Vagina (tissue), 2 donors: ENCODE results near the gene DLEC1. TPM values are rescaled to one million over a fixed set of nuclear protein-coding genes. Genes with fewer than 3 reads are reported as not detected.

Experiments used
- DNase-seq, 2 donors: peaks; one replicate each; pipeline ENCODE4 v3.0.0-alpha.2; 2017; ENCODE audit errors: extremely low spot score in 2 of 2
- H3K27ac ChIP-seq: fragments of 200-600 bp; sonication (generic); one replicate; pipeline ENCODE4 v1.5.1; 2019
- H3K27me3 ChIP-seq: fragments of 200-600 bp; sonication (generic); one replicate; pipeline ENCODE4 v1.5.1; 2019
- H3K36me3 ChIP-seq, 2 donors: fragments of 200-600 bp; sonication (generic); one replicate each; pipeline ENCODE4 v1.5.1; 2017 to 2019
- H3K4me1 ChIP-seq: fragments of 200-600 bp; sonication (generic); one replicate; pipeline ENCODE4 v1.5.1; 2019
- H3K4me3 ChIP-seq, 2 donors: fragments of 200-600 bp; sonication (generic); 1 replicate in 1 of 2; 2 replicates in 1 of 2; pipeline ENCODE4 v1.5.1; 2016 to 2019
- H3K9me3 ChIP-seq: fragments of 200-600 bp; sonication (generic); one replicate; pipeline ENCODE4 v1.5.1; 2019
- POLR2A ChIP-seq, 2 donors: fragments of 450-650 bp; IDR thresholded peaks; one replicate each; pipeline ENCODE4 v1.6.1; 2017; ENCODE audit warnings: antibody characterized with exemption in 2 of 2, mild to moderate bottlenecking in 2 of 2, moderate library complexity in 2 of 2
- POLR2AphosphoS5 ChIP-seq, 2 donors: sonication (generic); formaldehyde crosslinking; IDR thresholded peaks; one replicate each; pipeline ENCODE4 v1.9.0; 2017; ENCODE audit warnings: antibody characterized with exemption in 2 of 2, mild to moderate bottlenecking in 2 of 2, low read depth in 1 of 2; ENCODE audit not compliant: insufficient read depth in 1 of 2
- intact Hi-C: fragments of 100-400 bp; cut with DNase I; formaldehyde crosslinking; loops from one replicate; pipeline ENCODE4 v1.15.1; 2023
- total RNA-seq: library from RNA; depleted of rRNA; stranded (reverse); fragments of >200 nt; gene quantifications from one replicate; pipeline ENCODE4 v1.2.3, GENCODE V29; 2016
- TF ChIP-seq, protein P1 (sequence below), 3 experiments: fragments of 450-650 bp in 2 of 3; fragments of 200-600 bp in 1 of 3; sonication (generic) in 1 of 3; IDR thresholded peaks; one replicate each; pipeline ENCODE4 v1.5.1; 2017 to 2019; ENCODE audit warnings: antibody characterized with exemption in 3 of 3, mild to moderate bottlenecking in 2 of 3, moderate library complexity in 2 of 3

DLEC1 gene
- total RNA-seq, 1 donor from 2014 or later: 0.25 TPM

DNA sequence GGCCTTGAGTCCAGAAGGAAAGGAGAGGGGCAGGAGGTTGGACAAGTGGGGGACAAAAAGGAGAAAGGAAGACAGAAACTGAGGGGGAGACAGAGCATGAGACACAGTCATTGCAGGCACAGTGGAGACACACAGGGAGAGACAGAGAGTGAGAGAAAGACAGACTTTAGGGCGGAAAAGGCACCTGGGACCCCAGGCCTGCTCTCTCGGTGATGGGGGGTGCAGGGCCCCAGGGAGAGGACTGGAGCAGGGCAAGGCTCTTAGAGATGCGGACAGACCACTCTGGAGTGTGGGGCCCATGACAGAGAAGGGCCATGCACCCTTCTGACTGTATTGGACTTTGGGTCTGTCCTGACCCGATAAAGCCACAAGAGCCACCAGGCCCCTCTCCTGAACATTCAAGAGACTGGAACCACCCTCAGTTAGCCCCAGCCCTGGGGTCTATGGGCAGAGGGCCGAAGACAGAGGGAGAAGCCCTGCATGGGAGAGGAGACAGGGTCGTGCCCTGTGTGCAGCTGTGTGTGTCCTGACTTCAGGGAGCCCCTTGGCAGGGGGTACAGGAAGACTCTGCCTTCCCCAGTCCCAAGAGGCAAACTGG lies 22.1 kb upstream of the DLEC1 start:
- Histone ChIP-seq H3K27me3 (no peaks in the 10 kb centered on the region), H3K9me3 (no peaks in the 10 kb centered on the region), H3K4me3 (no peak overlapping the region), H3K4me1 (no peaks in the 10 kb centered on the region), H3K36me3 (peaks cover 0 to 47% of the 10 kb centered on the region in 2 donors), H3K27ac (no peak overlapping the region)
- TF ChIP-seq POLR2A (IDR thresholded peaks at IDR 0.05) (no peak), POLR2AphosphoS5 (IDR thresholded peaks at IDR 0.05; ENCODE audit: insufficient read depth in 1 of 2, low read depth in 1 of 2) (no peak)
- TF ChIP-seq, protein P1, sequence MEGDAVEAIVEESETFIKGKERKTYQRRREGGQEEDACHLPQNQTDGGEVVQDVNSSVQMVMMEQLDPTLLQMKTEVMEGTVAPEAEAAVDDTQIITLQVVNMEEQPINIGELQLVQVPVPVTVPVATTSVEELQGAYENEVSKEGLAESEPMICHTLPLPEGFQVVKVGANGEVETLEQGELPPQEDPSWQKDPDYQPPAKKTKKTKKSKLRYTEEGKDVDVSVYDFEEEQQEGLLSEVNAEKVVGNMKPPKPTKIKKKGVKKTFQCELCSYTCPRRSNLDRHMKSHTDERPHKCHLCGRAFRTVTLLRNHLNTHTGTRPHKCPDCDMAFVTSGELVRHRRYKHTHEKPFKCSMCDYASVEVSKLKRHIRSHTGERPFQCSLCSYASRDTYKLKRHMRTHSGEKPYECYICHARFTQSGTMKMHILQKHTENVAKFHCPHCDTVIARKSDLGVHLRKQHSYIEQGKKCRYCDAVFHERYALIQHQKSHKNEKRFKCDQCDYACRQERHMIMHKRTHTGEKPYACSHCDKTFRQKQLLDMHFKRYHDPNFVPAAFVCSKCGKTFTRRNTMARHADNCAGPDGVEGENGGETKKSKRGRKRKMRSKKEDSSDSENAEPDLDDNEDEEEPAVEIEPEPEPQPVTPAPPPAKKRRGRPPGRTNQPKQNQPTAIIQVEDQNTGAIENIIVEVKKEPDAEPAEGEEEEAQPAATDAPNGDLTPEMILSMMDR (IDR thresholded peaks at IDR 0.05): no peak
- intact Hi-C loops: no loop called here
- DNase-seq: no peak

DNA sequence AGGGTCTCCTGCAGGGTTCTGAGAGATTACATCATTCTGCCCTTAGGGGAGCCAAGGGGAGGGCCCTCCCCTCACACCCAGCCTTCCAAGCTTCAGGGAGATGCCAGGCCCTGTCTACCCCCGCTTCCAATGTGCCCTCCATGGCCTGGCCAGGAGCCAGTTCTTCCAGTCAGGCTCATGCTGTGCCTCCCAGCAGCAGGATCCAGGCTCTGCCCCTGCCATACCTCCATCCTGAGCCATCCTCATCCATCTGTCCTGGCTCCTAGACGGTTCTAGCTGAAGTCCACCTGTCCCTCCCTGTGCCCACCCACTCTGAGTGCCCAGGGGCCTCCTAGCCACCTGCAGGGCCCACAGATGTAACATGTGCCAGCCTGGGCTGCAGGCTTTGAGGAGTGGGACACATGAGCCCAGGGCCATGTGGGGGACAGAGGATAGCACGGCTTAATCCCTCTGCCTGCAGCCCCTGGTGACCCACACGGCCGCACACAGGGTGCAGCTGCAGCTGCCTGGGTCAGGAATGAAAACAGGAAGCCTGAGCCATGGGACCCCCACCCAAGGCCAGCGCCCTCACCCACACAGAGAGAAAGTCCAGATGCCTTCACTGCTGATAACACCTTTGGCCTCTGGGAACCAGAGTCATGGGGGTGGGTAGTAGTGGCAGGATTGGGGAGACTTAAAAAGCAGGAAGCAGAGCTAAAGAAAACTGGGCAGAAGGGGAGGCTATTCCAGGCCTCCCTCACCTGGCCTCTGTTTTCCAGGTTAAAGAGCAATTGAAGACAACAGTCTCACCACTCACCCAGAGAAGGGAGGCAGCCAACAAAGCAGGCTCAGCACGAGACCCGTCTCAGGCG lies 21.3 kb upstream of the DLEC1 start:
- intact Hi-C loops: no loop called here
- TF ChIP-seq, protein P1 (IDR thresholded peaks at IDR 0.05): no peak
- no peak for TF ChIP-seq POLR2A (IDR thresholded peaks at IDR 0.05)
- no peaks in the 10 kb centered on the region for H3K9me3 ChIP-seq
- H3K4me3 ChIP-seq: no peak overlapping the region
- H3K4me1 ChIP-seq: peaks cover 5% of the 10 kb centered on the region
- H3K36me3 ChIP-seq: peaks cover 0 to 47% of the 10 kb centered on the region in 2 donors
- no peak overlapping the region for H3K27ac ChIP-seq
- DNase-seq: no peak
- no peaks in the 10 kb centered on the region for H3K27me3 ChIP-seq

DNA sequence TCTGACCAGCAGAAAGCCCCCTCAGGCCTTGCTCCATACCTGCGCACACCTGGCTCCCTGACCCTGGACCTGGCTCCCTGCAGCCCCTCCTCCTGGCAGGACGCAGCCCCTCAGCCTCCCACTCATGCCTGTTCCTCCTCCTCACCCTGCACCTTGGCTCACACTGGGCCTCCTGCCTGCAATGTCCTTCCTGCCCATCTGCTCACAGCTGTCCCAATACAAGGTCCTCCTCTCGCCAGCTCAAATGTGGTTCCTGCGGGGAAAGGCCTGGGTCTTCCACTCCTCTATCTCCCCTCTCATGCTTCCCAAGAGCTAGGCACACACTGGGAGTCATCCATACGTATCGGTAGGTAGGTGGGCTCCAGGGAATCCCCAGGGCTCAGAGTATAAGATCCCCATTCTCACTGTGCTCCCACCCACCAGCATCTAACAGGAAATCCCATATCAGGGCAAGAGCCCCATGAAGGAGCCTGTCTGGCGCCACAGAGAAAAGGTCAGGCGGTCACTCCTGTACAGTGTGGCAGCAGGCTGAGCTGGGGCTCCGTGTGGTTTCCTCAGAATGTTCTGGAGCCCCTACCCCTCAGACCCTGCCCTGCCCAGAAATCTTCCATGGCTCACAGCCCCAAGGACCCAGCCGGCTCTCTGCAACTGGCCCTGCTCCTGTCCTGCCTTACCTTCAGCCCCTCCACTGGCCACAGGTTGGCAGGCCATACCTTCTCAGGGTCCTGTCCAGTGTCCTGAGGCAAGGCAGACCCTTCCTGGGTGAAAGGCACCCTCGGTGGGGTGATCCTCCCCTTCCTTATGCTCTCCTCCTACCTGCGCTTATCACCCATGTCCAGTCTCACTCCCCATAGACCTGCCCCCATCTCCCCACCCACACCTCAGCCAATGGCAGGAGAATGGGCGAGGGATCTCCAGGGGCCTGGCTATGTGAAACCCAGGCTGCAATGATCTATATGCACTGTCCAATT lies 20.4 kb upstream of the DLEC1 start:
- H3K4me1 ChIP-seq: peaks cover 14% of the 10 kb centered on the region
- H3K27me3 ChIP-seq: no peaks in the 10 kb centered on the region
- intact Hi-C loops: no loop called here
- TF ChIP-seq POLR2A (IDR thresholded peaks at IDR 0.05) (no peak), POLR2AphosphoS5 (IDR thresholded peaks at IDR 0.05; ENCODE audit: insufficient read depth in 1 of 2, low read depth in 1 of 2) (no peak)
- TF ChIP-seq, protein P1 (IDR thresholded peaks at IDR 0.05): no peak
- DNase-seq: no peak
- H3K36me3 ChIP-seq: peaks cover 0 to 44% of the 10 kb centered on the region in 2 donors
- H3K27ac ChIP-seq: no peak overlapping the region
- H3K9me3 ChIP-seq: no peaks in the 10 kb centered on the region
- H3K4me3 ChIP-seq: no peak overlapping the region

DNA sequence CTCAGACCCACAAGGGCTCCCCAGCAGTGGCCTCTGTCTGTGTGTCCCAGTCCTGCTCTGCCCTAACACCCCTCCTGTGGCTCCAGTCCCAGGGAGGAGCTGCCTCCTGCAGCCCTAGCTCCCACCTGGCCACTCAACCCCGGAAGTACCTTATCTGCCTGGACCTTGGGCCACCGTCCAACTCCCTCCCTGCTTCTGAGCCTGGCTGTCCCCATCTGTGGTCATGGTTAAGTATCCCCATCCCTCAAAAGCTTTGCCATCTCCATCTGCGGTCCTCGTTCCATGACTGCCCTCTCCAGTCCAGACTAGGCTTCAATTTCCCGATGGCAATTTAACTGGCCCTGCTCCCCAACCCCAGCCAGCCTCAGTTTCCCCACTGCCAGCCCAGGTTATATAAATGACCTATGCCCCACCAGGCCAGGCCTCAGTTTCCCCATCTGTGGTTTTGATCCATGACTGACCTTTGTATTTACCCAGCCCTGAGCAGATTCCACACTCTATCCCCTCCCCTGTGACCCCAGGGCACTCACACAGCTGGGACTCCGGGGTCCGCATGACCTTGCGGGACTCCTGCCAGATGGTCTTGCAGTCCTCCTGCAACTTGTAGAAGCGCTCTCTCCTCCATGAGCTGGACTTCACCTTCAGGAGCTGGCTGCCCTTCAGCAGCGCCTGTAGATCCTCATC lies 19.2 kb upstream of the DLEC1 start:
- peaks cover 0 to 37% of the 10 kb centered on the region in 2 donors for H3K36me3 ChIP-seq
- H3K4me3 ChIP-seq: no peak overlapping the region
- H3K27ac ChIP-seq: no peak overlapping the region
- no peaks in the 10 kb centered on the region for H3K27me3 ChIP-seq
- intact Hi-C loops: no loop called here
- no peaks in the 10 kb centered on the region for H3K9me3 ChIP-seq
- H3K4me1 ChIP-seq: peaks cover 19% of the 10 kb centered on the region
- no peak for DNase-seq
- no peak for TF ChIP-seq POLR2AphosphoS5 (IDR thresholded peaks at IDR 0.05; ENCODE audit: insufficient read depth in 1 of 2, low read depth in 1 of 2)
- no peak for TF ChIP-seq POLR2A (IDR thresholded peaks at IDR 0.05)
- TF ChIP-seq, protein P1 (IDR thresholded peaks at IDR 0.05): no peak
